LNCaP clone FGC (cell line): ENCODE results near the gene MRPL41.
"Not testable (repeated sequence)": the region's sequence is repeated elsewhere in the genome, so short reads cannot be mapped to it uniquely, and the experiment has no call there.

ENCODE experiments used
- DNase-seq: peaks from one replicate; pipeline ENCODE4 v3.0.0-alpha.2; 2011; ENCODE audit warnings: low read depth
- H3K4me3 ChIP-seq: 2 replicates; pipeline ENCODE4 v1.5.1; 2011; ENCODE audit warnings: mild to moderate bottlenecking, low read depth, low read length, control low read depth
- CTCF ChIP-seq: IDR thresholded peaks from 2 replicates; pipeline ENCODE4 v1.5.1; 2012; ENCODE audit warnings: mild to moderate bottlenecking; ENCODE audit not compliant: control insufficient read depth, insufficient read depth; ENCODE audit errors: extremely low read depth

The MRPL41 gene

GRCh38 chr9:137530331-137530730 is 21.3 kb upstream of the MRPL41 start:
- TF ChIP-seq CTCF, result no peak
- DNase-seq, result no peak
- no peak overlapping the region for H3K4me3 ChIP-seq

- H3K4me3 ChIP-seq, result no peak overlapping the region
- DNase-seq, result no peak
- TF ChIP-seq CTCF, result no peak
Observed at GRCh38 chr9:137531099-137531765, 20.4 kb upstream of the MRPL41 start.

GRCh38 chr9:137532891-137533468 is 18.7 kb upstream of the MRPL41 start:
- not testable (repeated sequence) for H3K4me3 ChIP-seq, DNase-seq

- H3K4me3 ChIP-seq, result no peak overlapping the region
- TF ChIP-seq CTCF, result peak; percentile 70
- peak; percentile 88 for DNase-seq
Observed at GRCh38 chr9:137534256-137535119, 17.2 kb upstream of the MRPL41 start.

- TF ChIP-seq CTCF, result no peak
- no peak for DNase-seq
- no peak overlapping the region for H3K4me3 ChIP-seq
Observed at GRCh38 chr9:137535120-137535428, 16.6 kb upstream of the MRPL41 start.

- H3K4me3 ChIP-seq, DNase-seq: not testable (repeated sequence)
Observed at GRCh38 chr9:137536594-137537131, 15.0 kb upstream of the MRPL41 start.

GRCh38 chr9:137538058-137538457 is 13.6 kb upstream of the MRPL41 start:
- no peak overlapping the region for H3K4me3 ChIP-seq
- DNase-seq, result no peak
- TF ChIP-seq CTCF, result no peak
